GM18909 (cell line): Measurements from ENCODE around the gene CRABP2.

Experiments used
- ATAC-seq: cut with Tn5 transposase; IDR thresholded peaks from one replicate; pipeline ENCODE4 v1.9.1; 2021; ENCODE audit warnings: mild to moderate bottlenecking; ENCODE audit not compliant: unreplicated experiment, poor library complexity

The CRABP2 gene

DNA sequence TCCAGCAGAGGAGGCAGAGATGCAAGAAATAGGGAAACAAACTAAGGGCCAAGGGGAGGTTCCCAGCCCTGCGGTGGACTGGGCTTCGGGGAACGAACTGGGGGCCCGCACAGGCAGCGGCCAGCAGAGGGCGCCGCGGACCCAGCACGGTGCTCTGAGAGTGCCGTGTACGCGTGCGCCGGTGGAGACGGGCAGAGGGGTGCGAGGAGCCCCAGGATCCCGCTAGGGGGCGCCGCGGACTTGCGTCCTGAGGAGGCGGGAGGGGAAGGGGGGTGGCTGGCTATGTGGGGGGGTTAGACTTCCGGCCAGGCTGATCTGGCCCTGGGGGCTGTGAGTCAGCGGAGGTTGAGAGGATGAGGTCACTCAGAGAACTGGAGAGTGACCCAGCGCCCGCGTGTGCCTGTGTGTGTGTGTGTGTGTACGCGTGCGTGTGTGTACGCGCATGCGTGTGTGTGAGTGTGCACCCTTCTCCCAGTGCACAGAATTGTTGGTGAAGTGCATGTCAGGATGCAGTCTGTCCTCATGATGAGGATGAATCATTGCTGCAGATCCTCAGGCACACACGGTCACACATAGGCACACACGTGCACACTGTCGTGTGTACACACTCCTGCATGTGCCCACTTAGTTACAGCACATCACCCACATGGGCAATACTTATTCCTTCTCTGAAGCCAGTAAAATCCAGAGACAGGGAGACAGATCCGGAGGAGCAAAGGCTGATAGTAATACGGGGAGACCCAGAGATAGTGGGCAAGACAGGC lies 45.2 kb downstream of the CRABP2 start:
- ATAC-seq, result peak; percentile 60

DNA sequence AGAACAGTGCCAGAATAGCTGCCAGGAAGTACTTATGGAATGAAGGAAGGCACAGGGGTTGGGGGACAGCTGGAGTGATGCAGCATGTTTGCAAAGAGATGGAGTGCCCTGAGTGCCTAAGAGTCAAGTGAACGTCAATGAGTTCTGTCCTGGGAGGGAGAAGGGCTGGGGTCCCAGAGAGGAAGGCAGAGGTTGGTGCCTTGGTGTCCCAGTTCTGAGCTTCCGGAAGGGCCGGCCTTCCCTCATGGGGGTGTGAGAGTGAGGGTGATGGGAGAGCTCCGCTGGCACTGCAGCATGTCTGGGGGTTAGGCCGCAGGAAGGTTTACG lies 45.8 kb downstream of the CRABP2 start:
- ATAC-seq, result no peak

- no peak for ATAC-seq
Observed at GRCh38 chr1:156658945-156659574, 46.3 kb downstream of the CRABP2 start.

- no peak for ATAC-seq
Observed at GRCh38 chr1:156658496-156658895, 46.9 kb downstream of the CRABP2 start.

- no peak for ATAC-seq
Observed at GRCh38 chr1:156657741-156658319, 47.6 kb downstream of the CRABP2 start.

DNA sequence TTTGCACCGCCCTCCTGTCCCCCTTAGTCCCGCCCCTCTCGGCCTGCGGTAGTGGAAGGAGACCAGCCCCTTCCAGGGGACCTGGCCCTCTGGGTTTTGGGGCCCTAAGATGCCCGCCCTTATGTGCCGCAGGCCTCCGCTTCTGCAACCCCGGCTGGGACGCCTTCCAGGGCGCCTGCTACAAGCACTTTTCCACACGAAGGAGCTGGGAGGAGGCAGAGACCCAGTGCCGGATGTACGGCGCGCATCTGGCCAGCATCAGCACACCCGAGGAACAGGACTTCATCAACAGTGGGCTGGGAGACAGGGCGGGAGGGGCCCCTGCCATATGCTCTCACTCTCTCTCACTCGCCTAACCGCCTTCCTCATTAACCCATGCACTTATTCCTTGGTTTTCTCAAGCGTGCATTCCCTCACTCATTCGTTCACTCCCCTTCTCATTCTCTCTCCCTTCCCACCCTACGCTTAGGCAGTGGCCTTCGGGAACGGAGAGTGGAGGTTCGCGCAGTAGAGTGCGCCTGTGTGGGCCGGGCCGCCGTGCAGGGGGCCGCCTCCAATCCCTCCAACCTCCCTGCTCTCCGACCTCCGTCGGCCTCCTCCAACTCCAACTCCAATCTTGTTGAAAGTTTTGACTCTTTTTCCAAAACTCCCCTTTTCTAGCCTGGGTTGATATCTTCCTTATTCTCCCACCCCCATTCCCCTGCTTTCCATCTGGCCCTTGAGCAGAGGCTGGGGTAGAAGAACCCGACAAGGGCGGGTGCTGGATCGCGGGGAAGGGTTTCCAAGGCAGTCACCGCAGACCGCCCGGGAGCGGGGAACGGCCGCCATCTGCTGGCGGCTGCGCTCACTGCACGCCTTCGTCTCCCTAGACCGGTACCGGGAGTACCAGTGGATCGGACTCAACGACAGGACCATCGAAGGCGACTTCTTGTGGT lies 48.3 kb downstream of the CRABP2 start:
- no peak for ATAC-seq

- no peak for ATAC-seq
Observed at GRCh38 chr1:156655904-156656516, 49.4 kb downstream of the CRABP2 start.

- ATAC-seq, result no peak
Observed at GRCh38 chr1:156655151-156655903, 50.1 kb downstream of the CRABP2 start.

- no peak for ATAC-seq
Observed at GRCh38 chr1:156654700-156655099, 50.7 kb downstream of the CRABP2 start.

DNA sequence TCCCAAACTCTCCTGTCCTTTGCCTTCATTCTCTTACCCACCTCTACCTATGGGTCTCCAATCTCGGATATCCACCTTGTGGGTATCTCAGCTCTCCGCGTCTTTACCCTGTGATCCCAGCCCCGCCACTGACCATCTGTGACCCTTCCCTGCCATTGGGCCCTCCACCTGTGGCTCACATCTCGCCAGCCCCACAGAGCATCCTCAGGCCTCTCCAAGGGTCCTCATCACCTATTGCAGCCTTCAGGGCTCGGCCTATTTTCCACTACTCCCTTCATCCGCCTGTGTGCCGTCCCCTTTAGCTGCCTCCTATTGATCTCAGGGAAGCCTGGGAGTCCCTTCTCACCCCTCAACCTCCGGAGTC lies 52.4 kb downstream of the CRABP2 start:
- no peak for ATAC-seq

GRCh38 chr1:156652131-156652991 lies 53.0 kb downstream of the CRABP2 start:
- no peak for ATAC-seq
